PC-3 (cell line): ENCODE data around the gene TMEM208. TPM values are rescaled to one million over a fixed set of nuclear protein-coding genes. Genes with fewer than 3 reads are reported as not detected.

ENCODE experiments used
- ATAC-seq: fragments of 200-7000 bp; cut with Tn5 transposase; 2 replicates; pipeline ENCODE4 v1.9.1; 2020; ENCODE audit warnings: mild to moderate bottlenecking, moderate library complexity
- BruUV-seq: library from RNA; stranded (reverse); fragments of 400-500 nt; replicated peaks from 2 replicates; lab custom pipeline; 2021; lab: Mats Ljungman, UMichigan
- CTCF ChIA-PET: fragments of 300-600 bp; sonication (Branson Sonifier 250); formaldehyde crosslinking; loops from one replicate; lab custom pipeline; 2022; ENCODE audit warnings: antibody characterized with exemption; lab: Charles Lee
- POLR2A ChIA-PET: fragments of 300-600 bp; sonication (Branson Sonifier 250); formaldehyde crosslinking; loops from one replicate; lab custom pipeline; 2022; ENCODE audit warnings: antibody characterized with exemption; ENCODE audit not compliant: unreplicated experiment; lab: Charles Lee
- DNase-seq: peaks from one replicate; pipeline ENCODE4 v3.0.0-alpha.2; 2015
- H2AFZ ChIP-seq: fragments of 300-600 bp; sonication (generic); 2 replicates; pipeline ENCODE4 v1.6.0; 2016; ENCODE audit warnings: antibody characterized with exemption, low read length
- H3F3A ChIP-seq: fragments of 300-600 bp; sonication (generic); one replicate; pipeline ENCODE4 v1.6.0; 2017; ENCODE audit warnings: antibody characterized with exemption, low read length, control low read depth, mild to moderate bottlenecking; ENCODE audit not compliant: unreplicated experiment
- H3K27ac ChIP-seq: fragments of 300-600 bp; sonication (generic); 2 replicates; pipeline ENCODE4 v1.5.1; 2016; ENCODE audit warnings: mild to moderate bottlenecking, low read length
- H3K27me3 ChIP-seq: fragments of 300-600 bp; sonication (generic); 2 replicates; pipeline ENCODE4 v1.6.1; 2016; ENCODE audit warnings: low read length, mixed read lengths
- H3K36me3 ChIP-seq: fragments of 300-600 bp; sonication (generic); 2 replicates; pipeline ENCODE4 v1.6.1; 2016; ENCODE audit warnings: low read depth, mixed run types, low read length, mixed read lengths
- H3K4me1 ChIP-seq: fragments of 300-600 bp; sonication (generic); 2 replicates; pipeline ENCODE4 v1.5.1; 2016; ENCODE audit warnings: low read length; ENCODE audit not compliant: insufficient read depth
- H3K4me2 ChIP-seq: fragments of 300-600 bp; sonication (generic); 2 replicates; pipeline ENCODE4 v1.6.0; 2016; ENCODE audit warnings: low read length
- H3K4me3 ChIP-seq: fragments of 300-600 bp; sonication (generic); 2 replicates; pipeline ENCODE4 v1.5.1; 2016; ENCODE audit warnings: mild to moderate bottlenecking, low read length, mixed read lengths
- H3K79me2 ChIP-seq: fragments of 300-600 bp; sonication (generic); 2 replicates; pipeline ENCODE4 v1.6.1; 2017; ENCODE audit warnings: low read length, mixed read lengths
- H3K9ac ChIP-seq: fragments of 300-600 bp; sonication (generic); 2 replicates; pipeline ENCODE4 v1.6.0; 2016; ENCODE audit warnings: mild to moderate bottlenecking, low read length
- H3K9me2 ChIP-seq: fragments of 300-600 bp; sonication (generic); replicated peaks from 2 replicates; pipeline ENCODE4 v1.6.1; 2016; ENCODE audit warnings: mixed run types, low read length, mixed read lengths
- H3K9me3 ChIP-seq: fragments of 300-600 bp; sonication (generic); 2 replicates; pipeline ENCODE4 v1.6.1; 2016; ENCODE audit warnings: low read length, mixed read lengths
- H4K20me1 ChIP-seq: fragments of 300-600 bp; sonication (generic); 2 replicates; pipeline ENCODE4 v1.6.1; 2016; ENCODE audit warnings: low read length, mixed read lengths
- CTCF ChIP-seq: fragments of 300-600 bp; sonication (generic); conservative IDR thresholded peaks from 2 replicates; pipeline ENCODE4 v1.5.1; 2017; ENCODE audit warnings: antibody characterized with exemption, low read depth, mild to moderate bottlenecking, low read length
- EZH2 ChIP-seq: fragments of 300-600 bp; sonication (generic); IDR thresholded peaks from one replicate; pipeline ENCODE4 v1.6.1; 2017; ENCODE audit warnings: antibody characterized with exemption, mild to moderate bottlenecking, low read length; ENCODE audit not compliant: unreplicated experiment
- EZH2phosphoT487 ChIP-seq: fragments of 300-600 bp; sonication (generic); IDR thresholded peaks from 2 replicates; pipeline ENCODE4 v1.6.1; 2018; ENCODE audit warnings: mild to moderate bottlenecking, antibody characterized with exemption, low read length, borderline replicate concordance
- intact Hi-C: fragments of 100-400 bp; cut with micrococcal nuclease; formaldehyde crosslinking; loops from 2 replicates; pipeline ENCODE4 v1.9.0; 2023
- total RNA-seq: library from RNA; depleted of rRNA; stranded (reverse); fragments of >200 nt; gene quantifications from 2 replicates; pipeline ENCODE4 v1.2.3, GENCODE V29; 2014

TMEM208 gene
- total RNA-seq, 1 experiment from 2014 or later: 35.4 TPM

DNA sequence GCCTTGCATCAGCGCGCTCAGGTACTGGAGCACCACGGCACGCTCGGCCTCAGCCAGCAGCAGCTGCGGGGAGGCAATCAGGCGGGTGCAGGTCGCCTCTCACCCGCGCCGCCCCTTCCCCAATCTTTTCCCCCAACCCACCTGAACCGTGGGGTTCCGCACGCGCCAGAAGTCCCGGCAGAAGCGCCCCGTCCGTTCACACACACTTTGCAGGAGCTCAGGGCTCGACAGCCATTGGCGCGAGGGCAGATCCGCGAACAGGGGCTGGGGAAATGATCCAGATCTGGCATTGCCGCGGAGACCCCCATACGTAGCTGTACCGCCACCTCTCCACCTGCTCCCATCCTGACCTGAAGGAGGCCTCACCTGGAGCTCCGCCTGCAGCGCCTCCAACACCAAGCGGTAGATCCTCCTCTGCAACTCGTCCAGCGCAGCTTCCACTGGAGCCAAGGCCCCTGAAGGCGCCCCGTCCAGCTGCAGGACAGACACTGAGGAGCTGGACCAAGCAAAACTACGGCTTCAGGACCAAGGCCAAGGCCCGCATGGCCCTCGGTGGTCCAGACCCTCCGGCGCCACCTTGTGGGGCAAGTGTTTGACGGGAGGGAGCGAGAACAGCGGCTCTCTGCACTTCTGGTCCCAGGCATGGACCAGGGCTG lies 41.8 kb upstream of the TMEM208 start:
- Histone ChIP-seq H3K9ac (no peak overlapping the region), H3K4me1 (peaks cover 39% of the 10 kb centered on the region), H3K9me3 (no peaks in the 10 kb centered on the region), H3K9me2 (no peaks in the 10 kb centered on the region), H3K27me3 (no peaks in the 10 kb centered on the region), H3F3A (no peaks in the 10 kb centered on the region), H2AFZ (no peak overlapping the region), H3K4me2 (peak overlapping the region; percentile 89), H3K79me2 (peaks cover 26% of the 10 kb centered on the region), H3K36me3 (no peaks in the 10 kb centered on the region), H4K20me1 (no peaks in the 10 kb centered on the region), H3K27ac (no peak overlapping the region), H3K4me3 (peak overlapping the region; percentile 79)
- peak; percentile 85 for DNase-seq
- BruUV-seq: TSS peak; percentile 26
- intact Hi-C loops: loop anchor here (1.0 kb wide), 1 partner anchor 231 kb away; no protein-coding TSS in a partner anchor
- POLR2A ChIA-PET: interaction anchor here (1.0 kb wide), 1 partner anchor 41 kb away, joined by 3 read pairs; no protein-coding TSS in a partner anchor
- peak; percentile 24 for ATAC-seq
- CTCF ChIA-PET: interaction anchor here (0.6 to 1.5 kb wide), 6 partner anchors 11 to 167 kb away, joined by 3 to 8 read pairs (median 4); partner anchors contain the start of genes FBXL8 and TRADD
- TF ChIP-seq EZH2 (no peak), CTCF (peak; percentile 78), EZH2phosphoT487 (no peak)

DNA sequence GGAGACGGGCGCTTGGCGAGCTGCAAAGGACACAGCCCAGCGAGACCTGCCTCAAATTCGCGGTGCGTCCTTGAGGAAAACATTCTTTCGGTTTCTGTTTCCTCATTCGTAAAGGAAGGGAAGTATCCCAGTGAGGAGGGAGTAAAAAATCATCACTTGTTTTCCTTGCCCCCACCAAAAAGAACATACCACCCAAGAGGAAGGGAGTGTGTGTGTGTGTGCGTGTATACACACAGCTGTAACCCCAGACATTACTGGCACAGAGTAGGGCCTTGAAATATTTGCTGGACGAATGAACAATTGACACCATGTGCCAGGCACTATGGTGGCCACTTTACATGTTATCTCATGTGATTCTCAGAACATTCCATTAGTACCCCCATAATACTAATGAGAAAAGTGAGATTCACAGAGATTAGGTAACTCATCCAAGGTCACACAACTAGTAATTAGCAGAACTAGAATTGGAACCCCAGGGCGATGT lies 41.2 kb upstream of the TMEM208 start:
- intact Hi-C loops: loop anchor here (1.0 kb wide), 1 partner anchor 231 kb away; no protein-coding TSS in a partner anchor
- Histone ChIP-seq H3F3A (no peaks in the 10 kb centered on the region), H3K4me2 (peak overlapping the region; percentile 89), H3K9me3 (no peaks in the 10 kb centered on the region), H2AFZ (no peak overlapping the region), H4K20me1 (no peaks in the 10 kb centered on the region), H3K36me3 (no peaks in the 10 kb centered on the region), H3K4me3 (peak overlapping the region; percentile 79; the same call in 1 of the 2 replicates), H3K27ac (no peak overlapping the region), H3K4me1 (peaks cover 39% of the 10 kb centered on the region), H3K79me2 (peaks cover 23% of the 10 kb centered on the region), H3K9ac (no peak overlapping the region), H3K9me2 (no peaks in the 10 kb centered on the region), H3K27me3 (no peaks in the 10 kb centered on the region)
- ChIA-PET POLR2A (no interaction called here), CTCF (interaction anchor here (0.7 to 1.5 kb wide), 4 partner anchors 26 to 168 kb away, joined by 3 to 5 read pairs (median 4); partner anchors contain the start of genes FBXL8 and TRADD)
- TF ChIP-seq EZH2 (no peak), EZH2phosphoT487 (no peak), CTCF (no peak)
- no TSS peak for BruUV-seq
- DNase-seq: no peak
- no peak for ATAC-seq

- CTCF ChIA-PET: no interaction called here
- Histone ChIP-seq H3K27ac (no peak overlapping the region), H3K79me2 (peaks cover 17% of the 10 kb centered on the region), H3K9me3 (no peaks in the 10 kb centered on the region), H3K4me1 (peaks cover 34% of the 10 kb centered on the region), H3K4me2 (peak overlapping the region; percentile 34), H3K27me3 (no peaks in the 10 kb centered on the region), H3K36me3 (no peaks in the 10 kb centered on the region), H3K9ac (no peak overlapping the region), H3F3A (no peaks in the 10 kb centered on the region), H3K9me2 (no peaks in the 10 kb centered on the region), H3K4me3 (no peak overlapping the region), H2AFZ (no peak overlapping the region), H4K20me1 (no peaks in the 10 kb centered on the region)
- BruUV-seq: no TSS peak
- TF ChIP-seq EZH2 (no peak), CTCF (no peak), EZH2phosphoT487 (no peak)
- ATAC-seq (no peak), DNase-seq (peak; percentile 49)
- POLR2A ChIA-PET: no interaction called here
- intact Hi-C loops: no loop called here
Observed at GRCh38 chr16:67186550-67186950, 40.4 kb upstream of the TMEM208 start.
